Trophoblast cell (in vitro differentiated cells and primary cell): ENCODE measurements around the gene PRRC1.

Experiments
- DNase-seq, 2 donors: peaks; one replicate each; pipeline ENCODE4 v3.0.0-alpha.2; 2016
- H2AFZ ChIP-seq: 2 replicates; pipeline ENCODE4 v1.6.1; 2013; ENCODE audit warnings: low read length, moderate library complexity, mild to moderate bottlenecking; ENCODE audit not compliant: insufficient read depth, poor library complexity
- H2AK5ac ChIP-seq: 2 replicates; pipeline ENCODE4 v1.6.1; 2013; ENCODE audit warnings: mild to moderate bottlenecking, low read length
- H2BK120ac ChIP-seq: 2 replicates; pipeline ENCODE4 v1.6.1; 2013; ENCODE audit warnings: low read length, mild to moderate bottlenecking, moderate library complexity; ENCODE audit not compliant: insufficient read depth, poor library complexity
- H2BK12ac ChIP-seq: 2 replicates; pipeline ENCODE4 v1.6.1; 2013; ENCODE audit warnings: mild to moderate bottlenecking, low read length, moderate library complexity
- H2BK5ac ChIP-seq: 2 replicates; pipeline ENCODE4 v1.6.1; 2013; ENCODE audit warnings: low read length, low read depth, moderate library complexity, mild to moderate bottlenecking; ENCODE audit not compliant: poor library complexity
- H3K14ac ChIP-seq: 2 replicates; pipeline ENCODE4 v1.6.1; 2013; ENCODE audit warnings: mild to moderate bottlenecking, low read length
- H3K18ac ChIP-seq: 2 replicates; pipeline ENCODE4 v1.6.1; 2013; ENCODE audit warnings: mild to moderate bottlenecking, low read length
- H3K23ac ChIP-seq: 2 replicates; pipeline ENCODE4 v1.6.1; 2013; ENCODE audit warnings: low read length
- H3K27ac ChIP-seq: 2 replicates; pipeline ENCODE4 v1.5.1; 2013; ENCODE audit warnings: low read depth, mild to moderate bottlenecking, inconsistent platforms, low read length, moderate library complexity
- H3K27me3 ChIP-seq: 2 replicates; pipeline ENCODE4 v1.6.1; 2013; ENCODE audit warnings: inconsistent platforms, mild to moderate bottlenecking, low read length, moderate library complexity; ENCODE audit not compliant: insufficient read depth
- H3K36me3 ChIP-seq, 2 experiments: 1 replicate in 1 of 2; 2 replicates in 1 of 2; pipeline ENCODE4 v1.6.1; 2013; ENCODE audit warnings: low read length in 2 of 2, mild to moderate bottlenecking in 2 of 2, moderate library complexity in 1 of 2; ENCODE audit not compliant: insufficient read depth in 2 of 2, control insufficient read depth in 1 of 2
- H3K4ac ChIP-seq: 2 replicates; pipeline ENCODE4 v1.6.1; 2013; ENCODE audit warnings: low read depth, mild to moderate bottlenecking, low read length, moderate library complexity
- H3K4me1 ChIP-seq, 2 experiments: 1 replicate in 1 of 2; 2 replicates in 1 of 2; pipeline ENCODE4 v1.6.1; 2013; ENCODE audit warnings: low read length in 2 of 2, mild to moderate bottlenecking in 2 of 2, moderate library complexity in 1 of 2; ENCODE audit not compliant: insufficient read depth in 2 of 2, control insufficient read depth in 1 of 2
- H3K4me2 ChIP-seq: 2 replicates; pipeline ENCODE4 v1.6.1; 2013; ENCODE audit warnings: inconsistent platforms, mild to moderate bottlenecking, low read length, moderate library complexity
- H3K4me3 ChIP-seq: 2 replicates; pipeline ENCODE4 v1.5.1; 2013; ENCODE audit warnings: mild to moderate bottlenecking, low read depth, low read length, inconsistent platforms
- H3K79me1 ChIP-seq: one replicate; pipeline ENCODE4 v1.6.1; 2013; ENCODE audit warnings: low read length
- H3K79me2 ChIP-seq: 2 replicates; pipeline ENCODE4 v1.6.1; 2013; ENCODE audit warnings: low read length, mild to moderate bottlenecking; ENCODE audit not compliant: control insufficient read depth, insufficient read depth, poor library complexity
- H3K9ac ChIP-seq: 2 replicates; pipeline ENCODE4 v1.6.1; 2013; ENCODE audit warnings: mild to moderate bottlenecking, low read length
- H3K9me3 ChIP-seq: 2 replicates; pipeline ENCODE4 v1.6.1; 2013; ENCODE audit warnings: low read depth, mild to moderate bottlenecking, control low read depth, inconsistent platforms, low read length; ENCODE audit not compliant: insufficient read depth
- H4K12ac ChIP-seq: 2 replicates; pipeline ENCODE4 v1.6.1; 2013; ENCODE audit warnings: low read depth, mild to moderate bottlenecking, low read length, moderate library complexity
- H4K8ac ChIP-seq: 2 replicates; pipeline ENCODE4 v1.6.1; 2013; ENCODE audit warnings: low read depth, mild to moderate bottlenecking, low read length, moderate library complexity
- H4K91ac ChIP-seq: one replicate; pipeline ENCODE4 v1.6.1; 2013; ENCODE audit warnings: low read depth, mild to moderate bottlenecking, low read length, moderate library complexity
- WGBS: extraction: QIAGEN DNeasy Blood & Tissue Kit; methylation state at CpG from one replicate; pipeline ENCODE4 v1.1.7; 2013; ENCODE audit warnings: missing lambda C conversion rate; ENCODE audit not compliant: insufficient read length, insufficient coverage; ENCODE audit errors: extremely low coverage; 5-methylcytosine and 5-hydroxymethylcytosine counted together

The PRRC1 gene

GRCh38 chr5:127555826-127556225 lies 38.4 kb downstream of the PRRC1 start:
- WGBS: no CpG with 5 or more reads among the region's 1 CpG
- no peak overlapping the region for H2BK120ac ChIP-seq

GRCh38 chr5:127556609-127557334 lies 39.3 kb downstream of the PRRC1 start:
- H3K18ac ChIP-seq: no peak overlapping the region
- H2BK12ac ChIP-seq: no peak overlapping the region
- no peak overlapping the region for H4K12ac ChIP-seq
- H3K14ac ChIP-seq: no peak overlapping the region
- DNase-seq: peak in 1 of 2 donors; percentile 72
- no peaks in the 10 kb centered on the region for H3K9me3 ChIP-seq
- no peaks in the 10 kb centered on the region for H3K79me2 ChIP-seq
- H3K9ac ChIP-seq: no peak overlapping the region
- no peaks in the 10 kb centered on the region for H3K4me1 ChIP-seq
- no peak overlapping the region for H2AFZ ChIP-seq
- no peak overlapping the region for H2BK5ac ChIP-seq
- peaks cover 5 to 7% of the 10 kb centered on the region in 2 experiments for H3K36me3 ChIP-seq
- H3K27ac ChIP-seq: no peak overlapping the region
- no peak overlapping the region for H3K4me2 ChIP-seq
- H3K27me3 ChIP-seq: no peaks in the 10 kb centered on the region
- H4K91ac ChIP-seq: no peak overlapping the region
- H3K4ac ChIP-seq: no peak overlapping the region
- no peak overlapping the region for H3K4me3 ChIP-seq
- no CpG with 5 or more reads among the region's 3 CpGs for WGBS
- H3K79me1 ChIP-seq: no peaks in the 10 kb centered on the region
- H2BK120ac ChIP-seq: no peak overlapping the region
- H2AK5ac ChIP-seq: no peak overlapping the region
- H3K23ac ChIP-seq: no peak overlapping the region
- H4K8ac ChIP-seq: no peak overlapping the region

More at GRCh38 chr5:127555826-127556225, 38.4 kb downstream of the PRRC1 start:
- DNase-seq: peak in 1 of 2 donors; percentile 71
- Histone ChIP-seq H2BK5ac (no peak overlapping the region), H3K4ac (no peak overlapping the region), H3K9ac (no peak overlapping the region), H3K79me2 (no peaks in the 10 kb centered on the region), H3K4me2 (no peak overlapping the region), H2AFZ (no peak overlapping the region), H3K4me3 (no peak overlapping the region), H3K27me3 (no peaks in the 10 kb centered on the region), H4K8ac (no peak overlapping the region), H3K79me1 (no peaks in the 10 kb centered on the region), H4K91ac (no peak overlapping the region), H3K27ac (no peak overlapping the region), H3K23ac (no peak overlapping the region), H2BK12ac (no peak overlapping the region), H2AK5ac (no peak overlapping the region), H3K9me3 (no peaks in the 10 kb centered on the region), H3K18ac (no peak overlapping the region), H3K36me3 (peaks cover 8 to 10% of the 10 kb centered on the region in 2 experiments), H3K14ac (no peak overlapping the region), H4K12ac (no peak overlapping the region), H3K4me1 (no peaks in the 10 kb centered on the region)

- Histone ChIP-seq H2AK5ac (no peak overlapping the region), H2BK12ac (no peak overlapping the region), H2BK5ac (no peak overlapping the region), H3K27ac (no peak overlapping the region), H3K4me3 (no peak overlapping the region), H4K12ac (no peak overlapping the region), H3K4me1 (no peaks in the 10 kb centered on the region), H2BK120ac (no peak overlapping the region), H3K9ac (no peak overlapping the region), H3K9me3 (no peaks in the 10 kb centered on the region), H3K14ac (no peak overlapping the region), H4K91ac (no peak overlapping the region), H4K8ac (no peak overlapping the region), H3K18ac (no peak overlapping the region), H2AFZ (no peak overlapping the region), H3K79me2 (no peaks in the 10 kb centered on the region), H3K4me2 (no peak overlapping the region), H3K36me3 (peaks cover 4 to 5% of the 10 kb centered on the region in 2 experiments), H3K4ac (no peak overlapping the region), H3K27me3 (no peaks in the 10 kb centered on the region), H3K79me1 (no peaks in the 10 kb centered on the region), H3K23ac (no peak overlapping the region)
- WGBS: no CpG with 5 or more reads among the region's 2 CpGs
- DNase-seq: no peak
These were observed 40.8 kb downstream of the PRRC1 start for GRCh38 chr5:127558273-127558672.

GRCh38 chr5:127561254-127561653 lies 43.8 kb downstream of the PRRC1 start:
- Histone ChIP-seq H3K18ac (no peak overlapping the region), H3K27me3 (no peaks in the 10 kb centered on the region), H2BK12ac (no peak overlapping the region), H3K9ac (no peak overlapping the region), H3K4me3 (no peak overlapping the region), H2AFZ (no peak overlapping the region), H3K9me3 (no peaks in the 10 kb centered on the region), H3K79me2 (no peaks in the 10 kb centered on the region), H3K14ac (no peak overlapping the region), H4K8ac (no peak overlapping the region), H4K12ac (no peak overlapping the region), H3K79me1 (no peaks in the 10 kb centered on the region), H3K4me2 (no peak overlapping the region), H2AK5ac (no peak overlapping the region), H2BK120ac (no peak overlapping the region), H3K4ac (no peak overlapping the region), H4K91ac (no peak overlapping the region), H3K36me3 (peaks cover 0 to 2% of the 10 kb centered on the region in 2 experiments), H2BK5ac (no peak overlapping the region), H3K23ac (no peak overlapping the region), H3K27ac (no peak overlapping the region), H3K4me1 (no peaks in the 10 kb centered on the region)
- no CpG with 5 or more reads among the region's 3 CpGs for WGBS
- DNase-seq: peak in 1 of 2 donors; percentile 61
